ENCODE measurements around the gene HLA-DOB.

Gene HLA-DOB

DNA sequence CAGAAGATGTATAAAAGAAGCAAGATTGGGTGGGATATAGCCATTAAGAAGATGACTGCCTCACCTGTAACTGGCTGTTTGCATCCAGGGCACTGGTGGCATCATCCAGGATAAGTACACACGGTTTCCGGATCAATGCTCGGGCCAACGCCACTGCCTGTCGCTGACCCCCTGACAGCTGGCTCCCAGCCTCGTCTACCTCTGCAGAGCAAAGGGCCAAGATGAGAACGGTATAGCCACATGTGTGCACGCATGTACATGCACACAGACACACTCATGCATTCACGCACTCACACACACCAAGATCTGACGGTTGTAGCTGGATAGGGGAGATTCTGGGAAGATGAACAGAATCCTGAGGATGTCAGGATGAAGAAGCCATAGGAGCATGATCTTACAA lies 30.2 kb upstream of the HLA-DOB start:
- H3K4me3 ChIP-seq (ENCODE audit: low read depth, low read length), result no peak overlapping the region
- DNase-seq (ENCODE audit: low read depth), result no peak
- TF ChIP-seq MAX (IDR thresholded peaks at IDR 0.05; ENCODE audit: low read depth, low read length) (no peak), MYC (IDR thresholded peaks at IDR 0.05; ENCODE audit: low read depth, low read length) (no peak), POLR2A (IDR thresholded peaks at IDR 0.05; ENCODE audit: extremely low read depth, insufficient read length) (no peak), CTCF (IDR thresholded peaks at IDR 0.05; ENCODE audit: low read depth, low read length) (no peak)

GRCh38 chr6:32845384-32845884 lies 28.6 kb upstream of the HLA-DOB start:
- TF ChIP-seq POLR2A (IDR thresholded peaks at IDR 0.05; ENCODE audit: extremely low read depth, insufficient read length) (no peak), CTCF (IDR thresholded peaks at IDR 0.05; ENCODE audit: low read depth, low read length) (no peak), MAX (IDR thresholded peaks at IDR 0.05; ENCODE audit: low read depth, low read length) (peak; percentile 42), MYC (IDR thresholded peaks at IDR 0.05; ENCODE audit: low read depth, low read length) (peak; percentile 54; the same call in 1 of the 2 replicates)
- H3K4me3 ChIP-seq (ENCODE audit: low read depth, low read length), result peak overlapping the region; percentile 87
- DNase-seq (ENCODE audit: low read depth), result peak; percentile 76

- H3K4me3 ChIP-seq (ENCODE audit: low read depth, low read length), result peak overlapping the region; percentile 87
- TF ChIP-seq POLR2A (IDR thresholded peaks at IDR 0.05; ENCODE audit: extremely low read depth, insufficient read length) (peak; percentile 68), MAX (IDR thresholded peaks at IDR 0.05; ENCODE audit: low read depth, low read length) (no peak; the same call in 1 of the 2 replicates)
- DNase-seq (ENCODE audit: low read depth), result no peak
Measured at GRCh38 chr6:32844839-32845383, 28.1 kb upstream of the HLA-DOB start.

- no peak for TF ChIP-seq CTCF (IDR thresholded peaks at IDR 0.05; ENCODE audit: low read depth, low read length)
- peak; percentile 80 for TF ChIP-seq POLR2A (IDR thresholded peaks at IDR 0.05; ENCODE audit: extremely low read depth, insufficient read length)
- peak; percentile 71 for TF ChIP-seq MYC (IDR thresholded peaks at IDR 0.05; ENCODE audit: low read depth, low read length)
- 0 out of 2 replicates have a peak, but pooled peaks have one; percentile 59 for TF ChIP-seq MAX (IDR thresholded peaks at IDR 0.05; ENCODE audit: low read depth, low read length)
- peak; percentile 96 for DNase-seq (ENCODE audit: low read depth)
- H3K4me3 ChIP-seq (ENCODE audit: low read depth, low read length), result peak within 1 kb of the TSS; percentile 87
Measured at GRCh38 chr6:32843979-32844838, 27.4 kb upstream of the HLA-DOB start, which contains the start of gene PSMB8. Gene PSMB8 (minus strand): TSS chr6:32844047. CDS start chr6:32843996, 51 bp downstream.

GRCh38 chr6:32843331-32843978 lies 26.7 kb upstream of the HLA-DOB start:
- H3K4me3 ChIP-seq (ENCODE audit: low read depth, low read length), result peak overlapping the region; percentile 87
- TF ChIP-seq MYC (IDR thresholded peaks at IDR 0.05; ENCODE audit: low read depth, low read length) (peak; percentile 72), POLR2A (IDR thresholded peaks at IDR 0.05; ENCODE audit: extremely low read depth, insufficient read length) (no peak), MAX (IDR thresholded peaks at IDR 0.05; ENCODE audit: low read depth, low read length) (peak; percentile 46), CTCF (IDR thresholded peaks at IDR 0.05; ENCODE audit: low read depth, low read length) (no peak)
- peak; percentile 46 for DNase-seq (ENCODE audit: low read depth)
